ENCODE results near the gene VPS18.

Gene VPS18

GRCh38 chr15:40879609-40880008 lies 14.6 kb upstream of the VPS18 start:
- Histone ChIP-seq H2BK15ac (ENCODE audit: low read depth, poor library complexity, severe bottlenecking) (no peak overlapping the region), H2BK5ac (ENCODE audit: low read depth, low read length, poor library complexity, severe bottlenecking) (no peak overlapping the region), H3K4ac (ENCODE audit: low read depth in 1 of 2, low read length in 2 of 2) (no peak overlapping the region), H3K4me1 (ENCODE audit: control insufficient read depth, insufficient read depth, low read depth, low read length) (peaks cover 2% of the 10 kb centered on the region), H3K14ac (ENCODE audit: low read length in 2 of 2) (no peak overlapping the region), H2BK120ac (ENCODE audit: low read depth, low read length) (no peak overlapping the region), H3K9ac (ENCODE audit: low read length) (no peak overlapping the region), H3K27ac (ENCODE audit: low read length, poor library complexity, severe bottlenecking) (no peak overlapping the region), H2AK5ac (ENCODE audit: low read length, severe bottlenecking) (no peak overlapping the region), H4K8ac (ENCODE audit: low read length) (no peak overlapping the region), H3K36me3 (ENCODE audit: control insufficient read depth in 1 of 2, insufficient read depth in 2 of 2, low read depth in 1 of 2, low read length in 2 of 2) (no peaks in the 10 kb centered on the region), H2BK12ac (ENCODE audit: low read length in 2 of 2) (no peak overlapping the region), H3K9me3 (ENCODE audit: control insufficient read depth, low read length) (no peaks in the 10 kb centered on the region), H3K27me3 (ENCODE audit: control insufficient read depth in 1 of 2, insufficient read depth in 1 of 2, low read length in 2 of 2) (peaks cover 0 to 2% of the 10 kb centered on the region in 2 experiments), H4K91ac (ENCODE audit: low read length) (no peak overlapping the region), H3K79me1 (replicated peaks; ENCODE audit: low read length, poor library complexity, severe bottlenecking) (no peaks in the 10 kb centered on the region), H2AFZ (ENCODE audit: low read depth, low read length) (no peak overlapping the region), H3K4me3 (ENCODE audit: insufficient read depth in 1 of 2, low read depth in 1 of 2, low read length in 2 of 2) (no peak overlapping the region), H3K18ac (ENCODE audit: low read depth in 1 of 2, low read length in 2 of 2) (no peak overlapping the region), H3K23ac (ENCODE audit: low read length in 2 of 2) (no peak overlapping the region), H3K4me2 (ENCODE audit: low read length, poor library complexity, severe bottlenecking) (no peak overlapping the region)
- WGBS = 93% methylated on average over 5 of the region's 6 CpGs
- DNase-seq = no peak

DNA sequence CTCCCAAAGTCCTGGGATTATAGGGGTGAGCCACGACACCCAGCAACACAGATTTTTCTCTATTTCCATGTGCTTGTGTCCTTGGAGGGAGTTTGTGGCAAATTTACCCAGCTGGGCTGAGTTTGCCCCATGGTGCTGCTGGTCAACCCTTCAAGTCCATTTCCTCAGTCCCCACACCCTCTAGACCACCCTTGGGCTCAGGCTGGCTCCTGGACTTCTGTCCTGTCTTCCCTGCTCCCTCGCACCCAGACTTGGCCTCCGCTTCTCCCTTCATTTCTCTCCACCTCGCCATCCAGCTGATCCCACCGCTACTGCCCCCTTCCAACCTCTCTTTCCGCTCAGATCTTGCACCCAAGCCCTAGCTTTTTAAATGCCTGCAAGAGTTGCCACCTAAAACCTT lies 12.9 kb upstream of the VPS18 start:
- H3K27ac ChIP-seq (ENCODE audit: low read length, poor library complexity, severe bottlenecking) = no peak overlapping the region
- H3K36me3 ChIP-seq (ENCODE audit: control insufficient read depth in 1 of 2, insufficient read depth in 2 of 2, low read depth in 1 of 2, low read length in 2 of 2) = no peaks in the 10 kb centered on the region
- no peak overlapping the region for H2BK15ac ChIP-seq (ENCODE audit: low read depth, poor library complexity, severe bottlenecking)
- H4K91ac ChIP-seq (ENCODE audit: low read length) = no peak overlapping the region
- H3K4me2 ChIP-seq (ENCODE audit: low read length, poor library complexity, severe bottlenecking) = no peak overlapping the region
- no peak overlapping the region for H2BK120ac ChIP-seq (ENCODE audit: low read depth, low read length)
- no peaks in the 10 kb centered on the region for H3K27me3 ChIP-seq (ENCODE audit: control insufficient read depth in 1 of 2, insufficient read depth in 1 of 2, low read length in 2 of 2)
- no peak overlapping the region for H3K18ac ChIP-seq (ENCODE audit: low read depth in 1 of 2, low read length in 2 of 2)
- H2AFZ ChIP-seq (ENCODE audit: low read depth, low read length) = no peak overlapping the region
- no peak overlapping the region for H4K8ac ChIP-seq (ENCODE audit: low read length)
- H3K14ac ChIP-seq (ENCODE audit: low read length in 2 of 2) = no peak overlapping the region
- H3K9ac ChIP-seq (ENCODE audit: low read length) = no peak overlapping the region
- no peaks in the 10 kb centered on the region for H3K79me1 ChIP-seq (replicated peaks; ENCODE audit: low read length, poor library complexity, severe bottlenecking)
- H2BK5ac ChIP-seq (ENCODE audit: low read depth, low read length, poor library complexity, severe bottlenecking) = no peak overlapping the region
- no peak overlapping the region for H3K23ac ChIP-seq (ENCODE audit: low read length in 2 of 2)
- H3K4ac ChIP-seq (ENCODE audit: low read depth in 1 of 2, low read length in 2 of 2) = no peak overlapping the region
- WGBS = 90% methylated on average over 6 of the region's 6 CpGs
- no peaks in the 10 kb centered on the region for H3K9me3 ChIP-seq (ENCODE audit: control insufficient read depth, low read length)
- H3K4me1 ChIP-seq (ENCODE audit: control insufficient read depth, insufficient read depth, low read depth, low read length) = peaks cover 2% of the 10 kb centered on the region
- H2AK5ac ChIP-seq (ENCODE audit: low read length, severe bottlenecking) = no peak overlapping the region
- H2BK12ac ChIP-seq (ENCODE audit: low read length in 2 of 2) = no peak overlapping the region
- no peak for DNase-seq
- H3K4me3 ChIP-seq (ENCODE audit: insufficient read depth in 1 of 2, low read depth in 1 of 2, low read length in 2 of 2) = no peak overlapping the region

- H3K14ac ChIP-seq (ENCODE audit: low read length in 2 of 2) = no peak overlapping the region
- no peak overlapping the region for H2BK15ac ChIP-seq (ENCODE audit: low read depth, poor library complexity, severe bottlenecking)
- H3K4me2 ChIP-seq (ENCODE audit: low read length, poor library complexity, severe bottlenecking) = no peak overlapping the region
- H3K18ac ChIP-seq (ENCODE audit: low read depth in 1 of 2, low read length in 2 of 2) = no peak overlapping the region
- no peak overlapping the region for H2BK12ac ChIP-seq (ENCODE audit: low read length in 2 of 2)
- no peak overlapping the region for H3K4me3 ChIP-seq (ENCODE audit: insufficient read depth in 1 of 2, low read depth in 1 of 2, low read length in 2 of 2)
- no peak for DNase-seq
- H3K9me3 ChIP-seq (ENCODE audit: control insufficient read depth, low read length) = no peaks in the 10 kb centered on the region
- no peak overlapping the region for H3K9ac ChIP-seq (ENCODE audit: low read length)
- no peak overlapping the region for H4K91ac ChIP-seq (ENCODE audit: low read length)
- no peak overlapping the region for H2AFZ ChIP-seq (ENCODE audit: low read depth, low read length)
- 92% methylated on average over 1 of the region's 1 CpG for WGBS
- no peak overlapping the region for H4K8ac ChIP-seq (ENCODE audit: low read length)
- H2BK120ac ChIP-seq (ENCODE audit: low read depth, low read length) = no peak overlapping the region
- no peak overlapping the region for H3K23ac ChIP-seq (ENCODE audit: low read length in 2 of 2)
- no peaks in the 10 kb centered on the region for H3K27me3 ChIP-seq (ENCODE audit: control insufficient read depth in 1 of 2, insufficient read depth in 1 of 2, low read length in 2 of 2)
- no peaks in the 10 kb centered on the region for H3K79me1 ChIP-seq (replicated peaks; ENCODE audit: low read length, poor library complexity, severe bottlenecking)
- H3K4ac ChIP-seq (ENCODE audit: low read depth in 1 of 2, low read length in 2 of 2) = no peak overlapping the region
- H3K36me3 ChIP-seq (ENCODE audit: control insufficient read depth in 1 of 2, insufficient read depth in 2 of 2, low read depth in 1 of 2, low read length in 2 of 2) = no peaks in the 10 kb centered on the region
- H3K4me1 ChIP-seq (ENCODE audit: control insufficient read depth, insufficient read depth, low read depth, low read length) = no peaks in the 10 kb centered on the region
- H2BK5ac ChIP-seq (ENCODE audit: low read depth, low read length, poor library complexity, severe bottlenecking) = no peak overlapping the region
- H3K27ac ChIP-seq (ENCODE audit: low read length, poor library complexity, severe bottlenecking) = no peak overlapping the region
- H2AK5ac ChIP-seq (ENCODE audit: low read length, severe bottlenecking) = no peak overlapping the region
These were observed 7.7 kb upstream of the VPS18 start for GRCh38 chr15:40886586-40886985.

- H4K8ac ChIP-seq (ENCODE audit: low read length) = no peak overlapping the region
- peaks cover 0 to 6% of the 10 kb centered on the region in 2 experiments for H3K27me3 ChIP-seq (ENCODE audit: control insufficient read depth in 1 of 2, insufficient read depth in 1 of 2, low read length in 2 of 2)
- H3K36me3 ChIP-seq (ENCODE audit: control insufficient read depth in 1 of 2, insufficient read depth in 2 of 2, low read depth in 1 of 2, low read length in 2 of 2) = no peaks in the 10 kb centered on the region
- DNase-seq = no peak
- no peak overlapping the region for H2BK12ac ChIP-seq (ENCODE audit: low read length in 2 of 2)
- H3K9me3 ChIP-seq (ENCODE audit: control insufficient read depth, low read length) = no peaks in the 10 kb centered on the region
- H3K4me1 ChIP-seq (ENCODE audit: control insufficient read depth, insufficient read depth, low read depth, low read length) = peaks cover 7% of the 10 kb centered on the region
- H3K4ac ChIP-seq (ENCODE audit: low read depth in 1 of 2, low read length in 2 of 2) = no peak overlapping the region
- H3K14ac ChIP-seq (ENCODE audit: low read length in 2 of 2) = no peak overlapping the region
- no peak overlapping the region for H3K23ac ChIP-seq (ENCODE audit: low read length in 2 of 2)
- no peak overlapping the region for H3K27ac ChIP-seq (ENCODE audit: low read length, poor library complexity, severe bottlenecking)
- H2BK5ac ChIP-seq (ENCODE audit: low read depth, low read length, poor library complexity, severe bottlenecking) = no peak overlapping the region
- H3K9ac ChIP-seq (ENCODE audit: low read length) = no peak overlapping the region
- H3K18ac ChIP-seq (ENCODE audit: low read depth in 1 of 2, low read length in 2 of 2) = no peak overlapping the region
- H2AK5ac ChIP-seq (ENCODE audit: low read length, severe bottlenecking) = no peak overlapping the region
- no peak overlapping the region for H3K4me3 ChIP-seq (ENCODE audit: insufficient read depth in 1 of 2, low read depth in 1 of 2, low read length in 2 of 2)
- H2AFZ ChIP-seq (ENCODE audit: low read depth, low read length) = no peak overlapping the region
- H2BK120ac ChIP-seq (ENCODE audit: low read depth, low read length) = no peak overlapping the region
- H2BK15ac ChIP-seq (ENCODE audit: low read depth, poor library complexity, severe bottlenecking) = no peak overlapping the region
- H3K4me2 ChIP-seq (ENCODE audit: low read length, poor library complexity, severe bottlenecking) = no peak overlapping the region
- H4K91ac ChIP-seq (ENCODE audit: low read length) = no peak overlapping the region
- H3K79me1 ChIP-seq (replicated peaks; ENCODE audit: low read length, poor library complexity, severe bottlenecking) = no peaks in the 10 kb centered on the region
These were observed 5.1 kb upstream of the VPS18 start for GRCh38 chr15:40889112-40889511.

Measured in mesenchymal stem cell (in vitro differentiated cells and primary cell).